LNCaP clone FGC (cell line): ENCODE results near the gene ABHD16A.
A peak's percentile ranks its signal among the peaks of the same experiment; 100 is the strongest.
"Not testable (repeated sequence)": the region's sequence is repeated elsewhere in the genome, so short reads cannot be mapped to it uniquely, and the experiment has no call there.

Experiments used
- DNase-seq: peaks from one replicate; pipeline ENCODE4 v3.0.0-alpha.2; 2011; ENCODE audit warnings: low read depth
- H3K4me3 ChIP-seq: 2 replicates; pipeline ENCODE4 v1.5.1; 2011; ENCODE audit warnings: mild to moderate bottlenecking, low read depth, low read length, control low read depth
- CTCF ChIP-seq: IDR thresholded peaks from 2 replicates; pipeline ENCODE4 v1.5.1; 2012; ENCODE audit warnings: mild to moderate bottlenecking; ENCODE audit not compliant: control insufficient read depth, insufficient read depth; ENCODE audit errors: extremely low read depth

Gene ABHD16A

GRCh38 chr6:31712296-31712695, 9.2 kb upstream of the ABHD16A start:
- H3K4me3 ChIP-seq = no peak overlapping the region
- DNase-seq = peak; percentile 19
- peak; percentile 65 for TF ChIP-seq CTCF

- TF ChIP-seq CTCF = no peak
- no peak for DNase-seq
- H3K4me3 ChIP-seq = no peak overlapping the region
Measured at GRCh38 chr6:31711233-31711632, 8.1 kb upstream of the ABHD16A start.

- DNase-seq = no peak
- H3K4me3 ChIP-seq = no peak overlapping the region
- no peak for TF ChIP-seq CTCF
Measured at GRCh38 chr6:31710523-31711219, 7.5 kb upstream of the ABHD16A start.

GRCh38 chr6:31709157-31709556, 6.0 kb upstream of the ABHD16A start:
- H3K4me3 ChIP-seq, DNase-seq: not testable (repeated sequence)

- DNase-seq = no peak
- TF ChIP-seq CTCF = no peak
- H3K4me3 ChIP-seq = no peak overlapping the region
Measured at GRCh38 chr6:31708224-31708623, 5.1 kb upstream of the ABHD16A start.

- no peak for DNase-seq
- TF ChIP-seq CTCF = no peak
Measured at GRCh38 chr6:31707701-31708100, 4.6 kb upstream of the ABHD16A start.

GRCh38 chr6:31706599-31706998, 3.5 kb upstream of the ABHD16A start, which contains the start of gene LY6G6F:
Gene LY6G6F (plus strand): TSS chr6:31706866. CDS start chr6:31706907, 41 bp downstream.
- H3K4me3 ChIP-seq = no peak within 1 kb of the TSS
- TF ChIP-seq CTCF = no peak
- DNase-seq = no peak

More at GRCh38 chr6:31707701-31708100, 4.6 kb upstream of the ABHD16A start:
- H3K4me3 ChIP-seq = no peak overlapping the region
